Urinary bladder (tissue), 4 donors: ENCODE results near the gene SYTL2. TPM values are rescaled to one million over a fixed set of nuclear protein-coding genes. Genes with fewer than 3 reads are reported as not detected.

Experiments used
- DNase-seq: peaks from one replicate; pipeline ENCODE4 v3.0.0-alpha.2; 2015; ENCODE audit errors: extremely low spot score
- H3K27ac ChIP-seq: one replicate; pipeline ENCODE4 v1.5.1; 2013; ENCODE audit warnings: low read depth, mild to moderate bottlenecking, moderate library complexity
- H3K36me3 ChIP-seq: one replicate; pipeline ENCODE4 v1.6.1; 2013; ENCODE audit warnings: mild to moderate bottlenecking, moderate library complexity; ENCODE audit not compliant: insufficient read depth
- H3K4me1 ChIP-seq: one replicate; pipeline ENCODE4 v1.6.1; 2013; ENCODE audit warnings: mild to moderate bottlenecking, moderate library complexity; ENCODE audit not compliant: insufficient read depth
- H3K4me3 ChIP-seq: one replicate; pipeline ENCODE4 v1.5.1; 2013; ENCODE audit warnings: low read depth, low read length
- WGBS: extraction: QIAGEN DNeasy Blood & Tissue Kit; methylation state at CpG from one replicate; pipeline ENCODE4 v1.1.7; 2013; 5-methylcytosine and 5-hydroxymethylcytosine counted together
- polyA plus RNA-seq: library from polyadenylated mRNA; stranded (reverse); fragments of 200-250 nt; gene quantifications from one replicate; pipeline ENCODE4 v1.2.3, GENCODE V29; 2013
- total RNA-seq: library from RNA; depleted of rRNA; stranded (reverse); fragments of >200 nt; gene quantifications from one replicate; pipeline ENCODE4 v1.2.3, GENCODE V29; 2014
- donor health status: healthy with polysubstance abuse.
- donor health status: healthy.

Gene SYTL2
- total and polyA plus RNA-seq, 2 donors, result 18.5 to 123 TPM

DNA sequence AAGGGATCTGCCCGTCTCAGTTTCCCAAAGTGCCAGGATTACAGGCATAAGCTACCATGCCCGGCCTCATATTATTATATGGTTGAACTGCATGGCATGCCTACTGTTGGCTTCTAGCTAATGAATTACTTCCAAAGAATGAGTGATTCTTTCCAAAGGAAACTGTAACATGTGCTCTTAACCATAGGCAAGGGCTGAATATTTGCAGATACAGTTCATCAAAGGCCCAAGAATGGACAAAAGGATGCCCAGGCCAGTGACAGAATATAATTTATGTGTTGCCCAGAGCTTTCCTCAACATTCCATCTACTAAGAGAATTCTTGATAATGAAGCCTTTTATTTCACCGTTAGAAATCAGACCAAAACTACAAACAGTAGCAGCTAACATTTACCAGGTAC lies 98.0 kb downstream of the SYTL2 start:
- Histone ChIP-seq H3K36me3 (peaks cover 3% of the 10 kb centered on the region), H3K4me3 (no peak overlapping the region), H3K4me1 (no peaks in the 10 kb centered on the region), H3K27ac (no peak overlapping the region)
- 86% methylated on average over 3 of the region's 3 CpGs for WGBS
- no peak for DNase-seq

DNA sequence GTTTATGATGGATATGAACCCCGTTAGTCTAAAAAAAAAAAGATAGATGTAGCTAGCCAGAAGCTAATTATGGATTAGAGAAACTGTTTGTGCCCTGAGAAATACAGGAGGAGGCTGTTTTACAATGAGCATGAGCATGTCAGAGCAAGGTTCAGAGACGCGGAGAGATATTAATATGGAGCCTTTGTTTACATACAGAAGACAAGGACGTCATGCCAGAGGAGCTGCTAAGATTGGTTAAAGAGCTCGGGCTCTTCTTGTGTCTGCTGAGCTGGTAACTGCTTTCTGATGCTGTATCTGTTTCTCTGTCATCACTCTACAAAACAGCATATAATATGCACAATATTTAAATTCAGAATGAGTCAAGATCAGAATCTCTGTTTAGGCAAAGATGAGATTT lies 100.0 kb downstream of the SYTL2 start:
- no peak for DNase-seq
- Histone ChIP-seq H3K36me3 (peaks cover 3% of the 10 kb centered on the region), H3K4me3 (no peak overlapping the region), H3K27ac (no peak overlapping the region), H3K4me1 (no peaks in the 10 kb centered on the region)
- 27% methylated on average over 5 of the region's 5 CpGs for WGBS

DNA sequence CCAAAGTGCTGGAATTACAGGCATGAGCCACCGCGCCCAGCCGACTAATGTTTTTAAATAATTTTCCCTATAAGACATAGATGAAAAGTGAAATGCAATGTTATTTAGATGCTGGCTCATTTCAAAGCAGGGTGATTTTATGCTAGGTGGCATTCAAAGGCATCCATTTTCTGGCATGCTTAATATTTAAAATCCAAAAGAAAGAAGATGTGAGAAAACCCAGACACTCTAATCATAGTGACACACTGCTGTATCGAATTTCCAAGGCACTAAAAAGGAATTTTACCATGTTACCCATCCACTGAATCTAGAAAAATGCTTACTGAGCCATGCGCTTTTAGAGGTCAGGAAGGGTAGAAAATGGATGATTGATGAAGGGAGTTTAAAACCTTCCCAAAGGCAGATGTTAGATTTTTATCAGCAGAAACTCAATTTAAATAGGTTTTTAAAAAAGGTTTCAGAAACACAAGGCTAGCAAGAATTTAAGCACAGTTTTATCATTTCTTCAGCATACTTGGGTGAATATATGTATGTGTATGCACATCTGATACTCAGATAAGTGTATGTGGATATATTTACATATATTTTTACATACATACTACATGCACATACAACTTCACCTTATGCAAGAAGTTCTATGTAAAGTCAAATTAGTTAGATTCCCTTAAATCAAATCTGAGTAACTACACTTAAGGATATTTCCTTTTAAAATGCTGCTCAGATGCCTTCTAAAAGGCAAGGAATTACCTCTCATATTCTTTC lies 100.8 kb downstream of the SYTL2 start:
- no peak overlapping the region for H3K4me3 ChIP-seq
- no peak overlapping the region for H3K27ac ChIP-seq
- H3K36me3 ChIP-seq, result peaks cover 3% of the 10 kb centered on the region
- 83% methylated on average over 5 of the region's 5 CpGs for WGBS
- no peaks in the 10 kb centered on the region for H3K4me1 ChIP-seq
- no peak for DNase-seq

DNA sequence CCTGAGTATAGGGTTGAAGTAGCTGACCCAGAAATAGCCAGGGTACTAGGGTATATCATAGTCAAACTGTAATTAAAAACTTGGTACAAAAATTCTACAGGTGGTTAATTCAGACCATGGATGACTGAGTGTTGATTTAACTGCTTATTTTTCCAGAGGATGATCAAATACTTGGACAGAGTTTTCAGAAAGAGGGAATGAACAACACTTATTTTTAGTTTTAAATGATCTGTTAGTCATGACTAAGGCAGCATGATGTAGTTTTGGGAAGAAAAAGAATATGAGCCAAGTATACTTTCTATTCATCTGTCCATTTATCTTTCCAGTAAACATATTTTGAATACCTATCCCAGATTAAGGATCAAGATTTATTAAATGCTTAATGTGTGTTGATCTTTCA lies 105.1 kb downstream of the SYTL2 start:
- no peak for DNase-seq
- Histone ChIP-seq H3K36me3 (no peaks in the 10 kb centered on the region), H3K4me1 (no peaks in the 10 kb centered on the region), H3K4me3 (no peak overlapping the region), H3K27ac (no peak overlapping the region)

DNA sequence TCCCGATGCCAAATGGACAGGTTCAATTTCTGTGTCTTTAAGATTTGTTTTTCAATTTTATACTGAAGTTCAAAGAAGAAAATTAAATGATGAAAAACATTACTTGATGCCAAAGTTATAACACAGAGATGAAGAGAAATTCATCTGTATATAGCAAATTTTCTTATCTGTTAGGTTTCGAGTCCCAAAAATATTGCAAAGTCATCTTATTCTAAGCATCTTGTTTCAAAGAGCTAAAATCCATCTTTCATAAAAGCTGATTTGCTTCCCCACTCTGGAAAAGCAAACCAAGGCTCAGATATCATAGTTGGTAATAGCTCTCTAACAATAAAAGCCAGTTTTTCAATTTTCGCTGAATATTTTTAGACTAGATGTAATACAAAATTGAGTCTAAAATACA lies 106.0 kb downstream of the SYTL2 start:
- DNase-seq, result no peak
- H3K4me1 ChIP-seq, result no peaks in the 10 kb centered on the region
- no peak overlapping the region for H3K4me3 ChIP-seq
- WGBS, result 97% methylated on average over 3 of the region's 3 CpGs
- H3K27ac ChIP-seq, result no peak overlapping the region
- no peaks in the 10 kb centered on the region for H3K36me3 ChIP-seq

DNA sequence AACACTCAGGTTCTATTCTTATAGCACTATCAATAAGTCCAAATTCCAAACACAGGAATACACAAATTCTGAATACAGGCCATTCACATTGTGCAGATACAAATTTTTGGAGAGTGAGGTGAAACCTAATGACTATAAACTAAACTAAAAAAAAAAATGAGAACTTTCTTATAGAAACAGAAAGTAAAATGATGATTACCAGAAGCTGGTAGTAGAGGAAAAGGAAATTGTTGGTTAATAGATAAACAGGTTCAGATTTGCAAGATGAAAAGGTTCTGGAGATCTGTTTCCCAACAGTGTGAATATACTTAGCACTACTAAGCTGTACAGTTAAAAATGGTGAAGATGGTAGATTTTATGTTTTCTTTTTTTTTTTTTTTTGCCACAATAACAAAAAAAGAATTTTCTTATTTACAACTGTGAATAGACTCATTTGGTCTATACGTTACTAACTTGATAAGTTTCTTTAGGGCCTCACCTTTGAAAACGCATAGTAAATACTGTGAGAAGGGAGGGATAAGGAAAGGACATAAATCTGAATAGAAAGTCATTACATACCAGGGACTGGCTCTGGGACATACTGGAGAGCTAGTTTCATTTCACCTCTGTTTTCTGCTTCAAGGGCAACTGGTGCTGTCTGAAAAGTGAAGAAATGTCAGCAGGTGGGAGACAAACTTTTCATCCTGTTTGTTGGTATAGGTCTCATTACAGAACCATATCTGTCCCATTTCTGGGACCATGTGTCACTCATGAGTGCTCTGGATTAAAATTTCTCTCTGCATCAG lies 110.8 kb downstream of the SYTL2 start:
- no peak for DNase-seq
- Histone ChIP-seq H3K27ac (no peak overlapping the region), H3K4me1 (no peaks in the 10 kb centered on the region), H3K36me3 (peaks cover 3% of the 10 kb centered on the region), H3K4me3 (no peak overlapping the region)
- WGBS, result 83% methylated on average over 2 of the region's 2 CpGs

DNA sequence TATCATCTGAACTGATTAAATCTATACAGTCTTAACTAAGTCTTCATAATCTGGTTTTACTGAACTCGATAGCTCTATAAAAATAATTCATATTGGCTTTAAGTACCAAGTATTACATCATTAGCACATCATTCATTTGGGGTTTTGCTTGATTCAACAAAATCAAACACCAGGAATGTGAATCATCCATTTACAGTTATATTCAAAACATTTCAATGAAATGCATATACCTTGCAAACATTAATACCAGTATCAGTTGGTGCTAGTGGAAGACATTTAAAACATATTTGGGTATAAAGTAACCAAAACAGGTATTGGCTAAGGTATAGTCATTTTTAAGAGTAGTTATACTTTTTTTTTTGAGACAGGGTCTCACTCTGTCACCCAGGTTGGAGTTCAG lies 112.7 kb downstream of the SYTL2 start:
- Histone ChIP-seq H3K27ac (no peak overlapping the region), H3K4me3 (no peak overlapping the region), H3K4me1 (no peaks in the 10 kb centered on the region), H3K36me3 (peaks cover 3% of the 10 kb centered on the region)
- 55% methylated on average over 1 of the region's 1 CpG for WGBS
- DNase-seq, result no peak

DNA sequence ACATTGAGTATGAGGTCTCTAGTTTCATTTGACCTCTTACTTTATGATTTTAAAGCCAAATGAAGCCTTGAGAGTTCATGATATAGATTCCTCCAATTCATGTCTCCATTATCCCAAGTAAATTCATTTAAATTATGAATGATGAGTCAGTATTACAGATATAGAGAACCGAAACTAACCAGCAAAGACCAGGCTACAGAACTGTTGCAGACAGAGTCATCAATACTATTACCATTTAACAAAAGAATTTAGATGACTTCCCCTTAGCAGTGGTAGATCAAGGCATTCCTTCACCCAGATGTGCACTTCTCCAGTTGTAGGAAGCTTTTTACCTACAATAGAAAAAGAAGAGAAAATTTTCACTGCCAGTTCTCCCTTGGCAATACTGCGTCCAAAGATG lies 113.2 kb downstream of the SYTL2 start:
- Histone ChIP-seq H3K4me3 (no peak overlapping the region), H3K4me1 (no peaks in the 10 kb centered on the region), H3K27ac (no peak overlapping the region), H3K36me3 (peaks cover 3% of the 10 kb centered on the region)
- no peak for DNase-seq
- WGBS, result 84% methylated on average over 2 of the region's 2 CpGs

DNA sequence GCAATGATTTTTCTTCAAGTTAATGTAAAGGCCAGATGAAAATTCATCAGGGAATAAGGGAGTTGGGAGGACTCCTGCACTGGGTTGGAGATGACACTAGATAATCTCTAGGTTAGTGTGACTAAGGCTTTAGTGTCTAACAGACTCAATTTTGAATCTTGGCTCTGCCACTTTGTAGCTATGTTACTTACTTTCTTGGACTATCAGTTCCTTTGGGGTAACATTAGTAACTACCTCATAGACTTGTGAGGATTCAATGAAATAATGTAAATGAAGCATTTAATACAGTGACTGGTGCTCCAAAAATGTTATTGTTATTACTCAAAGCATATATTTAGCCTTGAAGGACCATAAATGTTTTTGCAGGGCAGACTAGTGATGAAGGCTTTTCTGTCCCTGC lies 115.4 kb downstream of the SYTL2 start:
- Histone ChIP-seq H3K4me1 (no peaks in the 10 kb centered on the region), H3K36me3 (peaks cover 3% of the 10 kb centered on the region), H3K4me3 (no peak overlapping the region), H3K27ac (no peak overlapping the region)
- DNase-seq, result no peak

DNA sequence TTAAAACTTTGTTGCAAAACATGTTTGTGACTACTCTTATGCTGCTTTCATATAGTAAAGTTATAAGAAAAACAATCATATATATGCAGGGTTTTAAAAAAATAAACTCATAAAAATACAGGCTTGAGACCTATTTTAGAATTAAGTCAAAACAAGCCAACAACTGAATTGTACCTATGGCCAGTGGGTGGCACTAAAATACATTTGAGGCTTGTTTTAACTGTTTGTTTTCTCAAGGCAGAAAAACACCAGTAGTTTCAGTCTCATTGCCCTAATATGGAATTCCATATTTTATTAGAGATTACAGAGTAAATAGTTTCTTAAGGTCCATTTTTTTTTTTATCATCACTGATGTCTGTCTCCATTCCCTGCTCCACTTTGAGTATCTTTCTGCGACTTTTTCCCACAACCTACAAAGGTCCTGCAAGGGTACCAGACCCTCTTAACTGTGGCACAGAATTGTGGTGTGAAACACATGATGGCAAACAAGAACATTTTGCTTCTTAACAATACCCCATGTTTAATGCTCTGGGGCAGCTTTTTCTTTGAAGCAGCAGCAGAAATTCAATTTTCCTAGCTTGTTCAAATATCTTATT lies 116.5 kb downstream of the SYTL2 start:
- Histone ChIP-seq H3K27ac (no peak overlapping the region), H3K36me3 (peaks cover 3% of the 10 kb centered on the region), H3K4me1 (no peaks in the 10 kb centered on the region), H3K4me3 (no peak overlapping the region)
- WGBS, result 96% methylated on average over 1 of the region's 1 CpG
- no peak for DNase-seq

DNA sequence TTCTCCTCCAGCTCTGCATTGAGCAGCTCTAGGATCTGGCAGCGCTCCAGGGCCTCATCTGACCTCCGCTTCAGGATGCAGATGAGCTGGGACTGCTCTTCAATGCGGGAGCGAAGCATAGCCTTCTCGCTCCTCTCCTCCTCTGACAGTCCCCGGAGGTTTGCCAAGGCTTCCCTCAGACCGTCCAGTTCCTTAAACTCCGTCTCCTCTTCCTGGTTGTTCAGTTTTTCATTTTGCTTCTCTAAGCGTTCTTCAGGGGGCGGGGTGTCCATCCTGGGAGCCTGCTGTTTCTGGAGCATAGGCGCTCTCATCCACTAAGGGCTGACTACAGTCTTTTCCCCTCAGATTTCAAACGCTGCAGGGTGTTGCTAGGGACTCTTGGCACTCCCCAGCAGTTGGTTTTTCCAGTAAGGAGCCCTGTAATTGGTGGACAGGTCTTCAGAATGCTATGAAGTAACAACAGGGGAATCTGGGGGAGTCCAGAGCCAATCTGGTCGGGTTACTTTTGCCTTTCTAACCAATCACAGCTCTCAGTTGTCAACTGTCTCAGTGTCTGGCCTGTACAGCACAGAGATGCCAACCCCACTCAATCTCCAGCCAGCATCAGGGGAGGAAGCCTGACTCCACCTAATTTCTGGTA lies 125.0 kb downstream of the SYTL2 start, which contains the start of gene CCDC89:
CCDC89 (minus strand) TSS at position 376 of the 640 bp plus-strand sequence; CDS start at position 311, 65 bp downstream.
- WGBS, result 15% methylated on average over 13 of the region's 13 CpGs
- no peaks in the 10 kb centered on the region for H3K36me3 ChIP-seq
- H3K4me3 ChIP-seq, result peak within 1 kb of the TSS; percentile 14
- peak within 1 kb of the TSS; percentile 40 for H3K27ac ChIP-seq
- H3K4me1 ChIP-seq, result no peaks in the 10 kb centered on the region
- peak; percentile 78 for DNase-seq

DNA sequence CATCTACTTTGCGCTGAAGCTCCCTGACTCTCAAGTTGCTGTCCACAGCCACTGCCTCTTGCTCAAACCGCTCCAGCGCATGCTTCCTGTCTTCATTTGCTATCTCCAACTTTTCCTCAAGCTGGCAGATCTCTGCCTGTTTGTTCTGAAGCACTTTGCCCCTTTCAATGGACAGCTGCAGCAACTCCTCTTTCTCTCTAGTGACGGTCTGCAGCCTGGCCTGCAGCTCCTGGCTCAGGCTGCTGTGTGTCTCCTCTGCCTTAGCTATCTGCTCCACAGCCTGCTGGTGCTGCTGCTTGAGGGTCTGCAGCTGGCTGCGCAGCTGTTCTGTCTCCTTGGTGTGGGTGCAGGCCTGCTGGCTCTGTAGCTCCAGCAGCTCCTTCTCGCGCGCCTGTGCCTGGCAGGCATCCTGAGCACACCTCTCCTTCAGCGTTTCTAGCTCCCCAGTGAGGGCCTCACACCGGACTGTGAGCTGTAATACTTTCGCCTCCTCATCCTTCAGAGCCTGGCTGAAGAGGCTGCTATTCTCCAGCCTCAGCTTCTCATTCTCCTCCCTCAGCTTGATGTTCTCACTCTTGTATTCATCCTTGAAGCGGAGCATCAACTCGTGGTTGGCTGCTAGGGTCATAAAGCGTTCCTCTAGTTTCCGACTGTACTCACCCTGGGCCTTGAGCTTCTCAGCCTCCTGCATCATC lies 125.7 kb downstream of the SYTL2 start:
- 35% methylated on average over 15 of the region's 15 CpGs for WGBS
- DNase-seq, result peak; percentile 65
- no peaks in the 10 kb centered on the region for H3K4me1 ChIP-seq
- H3K4me3 ChIP-seq, result peak overlapping the region; percentile 14
- H3K27ac ChIP-seq, result peak overlapping the region; percentile 14
- H3K36me3 ChIP-seq, result no peaks in the 10 kb centered on the region
